GM19238 (cell line): ENCODE data around the gene KLK1.
A peak's percentile ranks its signal among the peaks of the same experiment; 100 is the strongest.
"Not testable (repeated sequence)": the region's sequence is repeated elsewhere in the genome, so short reads cannot be mapped to it uniquely, and the experiment has no call there.

Source experiments
- DNase-seq: peaks from one replicate; pipeline ENCODE4 v3.0.0; 2011; ENCODE audit warnings: low spot score; ENCODE audit not compliant: insufficient read length

KLK1 gene

DNA sequence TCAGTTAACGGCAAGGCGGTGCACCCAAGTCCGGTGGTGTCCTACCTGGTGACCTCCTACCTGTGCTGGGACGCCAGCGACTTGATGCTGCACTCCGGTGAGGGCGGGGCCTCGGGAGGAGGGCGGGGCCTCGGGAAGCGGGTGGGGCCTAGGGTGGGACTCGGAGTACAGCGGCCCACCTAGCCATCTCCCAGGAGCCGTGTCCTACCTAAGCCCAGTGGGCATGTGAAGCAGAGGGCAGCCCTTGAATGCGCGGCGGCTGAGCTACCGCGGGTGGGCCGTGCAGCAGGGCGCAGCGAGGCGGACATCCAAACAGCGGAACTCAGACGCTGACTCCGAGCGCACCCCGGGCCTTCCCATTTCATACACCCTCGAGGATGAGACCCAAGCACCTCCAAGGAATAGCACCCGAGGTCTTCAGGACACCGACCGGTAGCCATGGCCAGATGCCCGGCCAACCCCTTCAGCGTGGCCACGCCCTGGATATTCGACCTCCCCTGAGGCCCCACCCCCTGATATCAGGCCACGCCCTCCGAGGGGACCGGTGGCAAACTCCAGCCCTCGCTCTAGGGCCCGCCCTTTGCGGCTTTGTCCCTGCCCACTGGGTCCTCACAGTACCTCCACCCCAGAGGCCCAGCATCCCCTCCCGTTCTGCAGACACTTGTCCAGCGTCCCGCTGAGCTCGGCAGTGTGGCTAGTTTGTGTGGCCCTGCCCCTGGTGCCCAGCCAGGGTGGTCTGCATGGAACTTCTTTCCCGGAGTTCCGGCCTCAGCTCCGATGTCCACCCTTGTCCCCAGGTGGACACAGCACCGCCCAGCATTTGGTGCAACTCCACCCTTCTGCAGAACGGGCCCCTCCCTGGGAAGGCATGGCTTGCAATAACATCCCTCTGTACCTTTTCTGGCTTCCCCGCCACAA is 5.4 kb downstream of the KLK1 start:
- peak; percentile 83 for DNase-seq

DNA sequence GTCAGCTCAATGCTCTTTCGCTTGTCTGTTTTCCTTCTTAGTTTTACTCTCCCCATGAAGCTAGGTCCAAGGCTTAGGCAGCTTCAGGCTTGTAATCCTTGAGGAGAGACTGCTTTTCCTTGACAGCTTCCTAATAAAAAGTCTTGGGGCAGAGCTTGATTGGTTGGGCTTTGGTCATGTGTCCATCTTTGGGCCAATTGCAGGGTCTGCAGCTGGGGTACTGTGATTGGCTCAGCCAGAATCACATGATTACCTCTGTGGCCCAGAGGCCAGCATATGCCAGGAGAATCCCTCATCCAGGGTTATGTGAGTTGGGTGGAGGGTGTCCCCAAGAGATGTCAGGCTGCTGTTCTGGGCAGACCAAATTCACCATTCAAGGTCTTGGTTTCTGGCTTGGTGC is 8.1 kb downstream of the KLK1 start:
- no peak for DNase-seq

DNA sequence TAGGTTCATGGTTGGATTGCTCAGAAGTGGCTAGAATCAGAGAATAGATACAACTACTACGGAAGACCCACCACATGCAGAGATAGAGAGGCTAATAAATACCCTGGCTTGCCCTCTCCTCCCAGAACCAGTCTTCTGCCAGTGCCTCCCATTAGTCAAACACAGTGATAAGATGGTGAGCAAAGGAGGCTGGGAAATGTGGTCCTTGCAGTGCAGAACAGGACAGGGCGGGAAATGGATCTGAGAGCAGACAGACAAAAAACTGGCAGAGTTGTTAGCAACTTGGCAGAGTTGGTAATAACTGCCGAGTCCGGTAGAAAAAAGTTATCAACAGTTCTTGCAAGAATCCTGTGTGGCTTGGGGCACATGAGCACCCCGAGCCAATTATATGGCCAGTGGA is 8.7 kb downstream of the KLK1 start:
- no peak for DNase-seq

DNA sequence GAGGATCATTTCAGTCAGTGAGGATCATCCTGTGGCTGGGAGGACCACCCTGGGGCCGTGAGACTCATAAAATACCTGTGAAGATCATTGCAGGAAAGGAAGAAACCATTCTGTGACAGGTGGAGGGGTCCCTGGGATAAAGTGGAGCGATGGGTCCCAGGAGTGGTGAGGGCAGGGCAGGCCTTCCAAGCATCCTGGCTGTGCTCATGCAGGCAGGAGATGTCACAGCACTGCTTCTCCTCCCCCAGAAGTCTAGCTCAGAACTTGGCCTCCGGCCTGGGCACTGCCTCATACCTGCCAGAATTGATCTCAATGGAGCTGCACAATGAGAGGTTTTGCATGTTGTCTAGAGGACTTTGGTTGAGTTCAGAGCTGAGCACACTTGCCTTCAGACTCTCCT is 11.1 kb downstream of the KLK1 start:
- DNase-seq, result no peak

DNA sequence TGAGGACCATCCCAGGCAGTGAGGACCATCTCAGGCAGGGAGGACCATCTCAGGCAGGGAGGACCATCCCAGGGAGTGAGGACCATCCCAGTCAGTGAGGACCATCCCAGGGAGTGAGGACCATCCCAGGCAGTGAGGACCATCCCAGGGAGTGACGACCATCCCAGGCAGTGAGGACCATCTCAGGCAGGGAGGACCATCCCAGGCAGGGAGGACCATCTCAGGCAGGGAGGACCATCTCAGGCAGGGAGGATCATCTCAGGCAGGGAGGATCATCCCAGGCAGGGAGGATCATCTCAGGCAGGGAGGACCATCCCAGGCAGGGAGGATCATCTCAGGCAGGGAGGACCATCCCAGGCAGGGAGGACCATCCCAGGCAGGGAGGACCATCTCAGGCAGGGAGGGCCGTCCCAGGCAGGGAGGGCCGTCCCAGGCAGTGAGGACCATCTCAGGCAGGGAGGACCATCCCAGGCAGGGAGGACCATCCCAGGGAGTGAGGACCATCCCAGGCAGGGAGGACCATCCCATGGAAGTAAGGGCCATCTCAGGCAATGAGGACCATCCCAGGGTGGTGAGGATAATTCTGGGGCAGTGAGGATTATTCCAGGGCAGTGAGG is 11.9 kb downstream of the KLK1 start:
- not testable (repeated sequence) for DNase-seq

DNA sequence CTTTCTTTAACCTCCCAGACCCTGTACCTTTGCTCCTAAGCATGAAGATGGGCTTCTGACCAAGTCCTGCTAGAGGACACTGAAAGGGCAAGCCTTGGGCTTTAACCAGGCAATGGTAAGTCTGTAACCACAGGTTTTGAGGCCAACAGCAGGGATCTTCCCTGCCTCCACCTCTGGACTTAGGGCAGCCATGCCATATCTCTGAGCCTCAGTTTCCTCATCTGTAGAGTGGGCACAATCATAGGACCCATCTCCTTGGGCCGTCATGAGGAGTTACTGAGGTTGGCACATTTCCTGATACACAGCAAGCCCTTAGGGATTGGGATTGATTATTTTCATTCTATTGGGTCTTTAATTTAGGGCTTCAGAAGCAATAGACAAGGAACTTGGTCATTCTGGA is 14.7 kb downstream of the KLK1 start:
- DNase-seq, result no peak

DNA sequence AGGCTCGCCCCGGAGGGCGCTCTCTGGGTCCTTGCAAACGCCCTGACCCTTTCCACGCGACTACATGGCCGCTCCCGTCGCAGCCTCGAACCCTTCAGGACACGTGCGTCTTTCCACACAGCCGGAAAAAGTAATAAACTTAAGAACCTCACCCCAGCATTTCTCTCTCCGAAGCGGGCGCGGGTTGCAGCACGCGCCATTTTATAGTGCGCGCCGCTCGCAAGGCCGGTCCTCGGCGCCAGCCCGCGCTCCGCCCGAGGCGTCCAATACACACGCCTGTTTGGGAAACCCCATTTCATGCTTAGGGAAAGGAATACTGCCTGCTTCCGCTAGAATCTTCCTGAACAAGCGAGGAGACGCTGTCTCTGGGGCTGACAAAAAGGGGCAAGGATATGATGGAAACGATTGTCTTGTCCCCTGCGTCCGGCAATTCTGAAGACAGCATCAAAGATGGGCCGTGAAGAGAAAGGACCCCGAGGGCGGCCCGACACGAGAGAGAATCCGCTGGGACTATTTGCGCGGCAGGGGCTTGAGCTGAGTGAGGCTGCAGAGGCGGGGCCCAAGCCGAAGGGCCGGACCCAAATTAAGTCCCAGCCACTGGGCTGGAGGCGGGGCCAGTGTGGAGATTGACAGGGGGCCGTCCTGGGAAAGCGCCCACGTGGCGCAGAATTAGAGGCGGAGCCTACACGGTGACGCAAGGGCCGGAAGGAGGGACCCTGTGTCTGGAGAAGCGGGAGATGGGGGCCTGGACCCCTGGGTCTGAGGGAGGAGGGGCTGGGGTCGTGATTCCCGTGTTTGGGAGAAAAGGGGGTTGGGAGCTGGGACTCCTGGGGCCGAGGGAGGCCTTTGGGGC is 18.9 kb downstream of the KLK1 start:
- DNase-seq, result peak; percentile 94

DNA sequence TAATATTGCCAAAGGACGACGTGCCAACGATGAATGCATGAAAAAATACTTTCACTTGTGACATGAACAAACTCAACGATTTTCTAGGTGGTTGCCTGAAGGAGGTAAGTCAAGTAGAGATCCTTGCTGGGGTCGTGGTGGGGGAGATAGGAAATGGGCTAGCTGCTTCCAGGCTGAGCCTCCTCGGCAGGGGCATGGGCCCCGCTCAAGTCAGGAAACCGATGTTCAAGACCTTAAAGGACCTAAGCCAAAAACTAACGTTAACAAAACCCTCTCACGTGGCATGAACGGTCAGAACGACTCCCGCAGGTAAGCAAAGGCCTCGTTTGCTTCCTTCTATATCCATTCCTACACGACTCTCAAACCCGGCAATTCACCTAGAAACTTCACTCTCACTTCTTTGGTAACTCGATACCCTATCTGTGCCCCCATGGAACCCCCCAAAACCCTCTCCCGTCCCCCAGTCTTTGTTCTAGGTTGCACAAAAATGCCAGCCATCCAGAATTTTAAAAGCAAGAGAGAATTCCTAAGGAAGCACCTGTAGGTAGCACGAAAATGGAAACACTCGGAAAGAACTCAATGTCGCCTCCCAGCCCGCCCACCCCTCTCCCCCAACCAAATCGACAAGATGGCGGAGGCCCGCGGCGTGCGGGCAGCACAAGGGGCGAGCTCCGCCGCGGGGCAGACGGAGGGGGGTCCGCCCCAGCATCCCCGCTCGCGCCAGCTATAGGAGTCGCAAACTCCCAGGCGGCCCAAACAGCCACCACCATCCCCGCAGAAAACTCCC is 19.8 kb downstream of the KLK1 start:
- DNase-seq, result no peak

DNA sequence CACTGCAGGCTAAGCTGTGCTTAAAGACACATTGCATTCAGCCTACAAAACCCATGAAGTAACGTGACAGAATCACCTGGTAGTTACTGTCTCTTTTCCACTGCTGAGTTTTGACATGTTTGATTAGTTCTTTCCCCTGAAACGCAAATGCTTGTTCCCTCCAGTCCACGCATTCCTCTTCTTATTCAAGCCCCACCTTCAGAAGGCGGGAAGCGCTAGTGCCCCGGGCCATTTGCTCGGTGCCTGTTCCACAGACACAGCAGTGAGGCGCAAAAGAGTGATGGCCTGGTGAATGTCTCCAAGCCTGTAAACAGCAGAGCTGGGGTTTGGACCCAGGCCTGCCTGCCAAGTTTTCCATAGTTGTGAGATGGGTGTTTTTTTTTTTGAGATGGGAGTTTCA is 22.5 kb downstream of the KLK1 start:
- no peak for DNase-seq

DNA sequence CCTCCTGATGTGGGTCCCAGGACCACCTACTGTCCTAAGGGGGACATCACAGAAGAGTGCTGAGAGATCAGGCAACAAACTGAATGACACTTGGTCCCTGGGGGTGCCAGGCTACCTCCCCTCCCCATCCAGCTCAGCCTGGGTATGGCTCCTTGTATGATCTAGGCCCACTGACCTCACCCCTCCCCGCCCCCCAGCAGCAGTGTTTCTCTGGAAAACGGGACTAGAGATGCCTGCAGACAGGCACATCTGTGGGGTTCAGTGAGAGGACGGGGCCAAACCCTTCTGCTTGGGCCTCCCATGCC is 24.1 kb downstream of the KLK1 start:
- DNase-seq, result no peak

DNA sequence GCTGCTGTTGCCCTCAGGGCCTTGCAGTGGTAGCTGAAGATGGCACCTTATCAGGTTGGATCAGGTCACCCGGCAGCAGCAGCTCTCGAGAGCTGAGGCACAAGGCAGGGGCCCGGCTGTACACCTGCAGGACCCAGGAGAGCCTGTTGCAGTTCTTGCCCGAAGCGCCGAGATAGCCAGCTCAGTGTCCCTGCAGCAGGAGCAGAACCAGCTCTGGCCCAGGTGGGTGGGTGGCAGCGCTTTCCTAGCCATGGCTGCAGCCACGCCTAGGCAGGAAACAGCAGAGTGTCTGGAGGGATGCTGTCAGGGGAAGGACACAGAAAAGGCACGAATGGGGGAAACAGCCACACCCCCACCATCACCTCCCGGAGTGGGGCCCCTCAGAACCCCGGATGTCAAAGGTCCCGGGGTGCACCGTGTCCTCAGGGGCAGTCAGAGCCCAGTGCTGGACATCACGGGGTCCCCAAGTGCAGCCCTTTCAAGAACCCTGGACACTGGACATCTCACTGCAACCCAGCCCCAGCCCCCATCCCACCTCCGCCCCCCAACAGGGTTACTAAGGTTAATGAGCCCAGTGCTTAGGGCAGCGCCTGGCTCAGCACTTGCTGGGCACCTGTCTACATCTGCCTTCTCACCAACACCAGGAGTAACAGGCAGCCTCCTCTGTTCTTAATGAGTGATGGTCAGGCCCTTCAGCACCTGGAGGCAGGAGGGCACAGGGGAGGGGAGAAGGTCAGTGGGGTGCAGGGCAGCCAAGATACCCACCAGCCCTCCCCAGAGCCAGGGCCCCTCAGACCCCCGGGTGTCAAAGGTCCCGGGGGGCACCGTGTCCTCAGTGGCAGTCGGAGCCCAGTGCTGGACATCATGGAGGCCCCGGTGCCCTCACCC is 24.7 kb downstream of the KLK1 start:
- DNase-seq, result no peak

DNA sequence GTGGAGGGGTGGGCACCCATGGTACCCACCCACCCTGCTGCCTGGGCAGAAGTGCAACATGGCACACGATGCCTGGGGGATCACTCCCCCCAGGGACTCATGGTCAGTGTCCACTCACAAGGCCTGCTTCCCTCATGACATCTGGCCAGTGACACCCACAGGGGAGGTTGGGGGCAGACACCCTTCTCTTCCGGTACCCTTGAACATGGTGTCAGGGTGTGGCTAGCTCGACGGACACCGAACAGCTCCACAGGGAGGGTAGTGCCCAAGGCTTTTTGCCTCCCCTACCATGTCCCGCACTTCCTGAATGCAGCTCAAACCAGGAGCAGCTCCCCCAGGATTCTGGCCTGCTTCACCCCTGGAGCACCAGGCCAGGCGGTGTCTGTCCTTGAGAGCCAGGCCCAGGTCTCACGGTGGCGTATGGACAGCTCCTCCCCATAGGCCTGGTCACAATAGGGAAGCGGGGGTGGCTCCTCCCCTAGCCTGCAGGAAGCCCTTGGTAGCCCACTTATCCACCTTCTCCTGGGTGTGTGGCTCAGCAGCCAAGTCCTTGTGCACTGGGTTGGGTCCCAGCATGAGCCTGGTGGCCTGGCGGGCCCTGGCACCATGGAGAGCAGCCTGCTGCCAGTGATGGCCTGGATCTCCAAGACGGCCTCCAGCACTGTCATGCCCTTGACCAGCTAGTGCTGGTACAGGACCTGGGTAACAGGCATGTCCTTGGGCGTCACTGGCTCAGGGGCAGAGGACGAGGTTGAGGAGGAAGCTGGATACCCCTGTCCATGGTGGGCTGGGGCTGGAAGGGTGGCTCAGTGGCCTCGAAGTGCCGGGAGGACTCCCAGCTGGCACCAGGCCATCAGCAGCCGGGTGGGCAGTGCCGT is 25.6 kb downstream of the KLK1 start:
- DNase-seq, result no peak

DNA sequence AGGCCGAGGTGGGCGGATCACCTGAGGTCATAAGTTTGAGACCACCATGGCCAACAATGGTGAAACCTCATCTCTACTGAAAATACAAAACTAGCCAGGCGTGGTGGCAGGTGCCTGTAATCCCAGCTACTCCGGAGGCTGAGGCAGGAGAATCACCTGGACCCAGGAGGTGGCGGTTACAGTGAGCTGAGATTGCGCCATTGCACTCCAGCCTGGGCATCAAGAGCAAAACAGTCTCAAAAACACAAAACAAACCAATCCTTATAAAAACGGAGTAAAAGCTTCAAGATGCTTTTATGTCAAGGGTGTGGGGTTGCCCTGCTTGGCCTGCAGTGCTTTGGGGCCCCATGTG is 26.2 kb downstream of the KLK1 start:
- no peak for DNase-seq

DNA sequence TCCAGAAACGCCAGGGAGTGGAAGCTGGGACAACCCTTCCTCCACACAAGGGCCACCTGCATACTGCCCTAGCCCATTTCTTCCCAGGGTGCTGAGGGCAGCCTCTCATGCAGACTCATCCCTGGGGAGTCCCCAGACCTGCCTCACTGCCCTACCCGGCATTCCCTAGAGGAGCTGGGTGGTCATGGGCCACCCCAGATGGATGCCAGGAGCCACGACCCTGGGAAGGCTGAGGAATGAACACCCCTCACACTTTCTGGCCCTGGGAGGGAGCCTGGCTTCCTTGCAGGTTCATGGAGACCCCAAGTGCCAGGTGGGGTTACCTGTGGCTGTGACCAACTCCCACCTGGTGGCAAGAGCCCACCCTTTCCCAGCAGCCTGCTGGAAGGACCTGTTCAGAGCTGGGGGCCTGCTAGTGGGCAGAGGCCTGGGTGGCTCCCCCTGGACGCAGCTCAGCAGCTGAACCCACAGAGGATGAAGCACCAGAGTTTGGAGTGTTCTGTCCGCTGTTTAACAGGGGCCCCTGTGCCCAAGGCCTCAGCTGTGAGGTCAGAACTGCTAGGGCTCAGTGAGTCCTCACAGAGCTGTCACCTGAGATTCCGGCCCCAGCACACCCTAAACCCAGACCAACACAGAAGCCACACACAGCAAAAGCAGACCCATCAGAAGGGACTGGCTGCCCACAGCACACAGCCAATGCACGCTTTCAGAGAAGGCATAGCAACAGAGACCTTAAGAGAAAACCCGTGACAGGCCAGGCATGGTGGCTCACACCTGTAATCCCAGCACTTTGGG is 26.8 kb downstream of the KLK1 start:
- no peak for DNase-seq

DNA sequence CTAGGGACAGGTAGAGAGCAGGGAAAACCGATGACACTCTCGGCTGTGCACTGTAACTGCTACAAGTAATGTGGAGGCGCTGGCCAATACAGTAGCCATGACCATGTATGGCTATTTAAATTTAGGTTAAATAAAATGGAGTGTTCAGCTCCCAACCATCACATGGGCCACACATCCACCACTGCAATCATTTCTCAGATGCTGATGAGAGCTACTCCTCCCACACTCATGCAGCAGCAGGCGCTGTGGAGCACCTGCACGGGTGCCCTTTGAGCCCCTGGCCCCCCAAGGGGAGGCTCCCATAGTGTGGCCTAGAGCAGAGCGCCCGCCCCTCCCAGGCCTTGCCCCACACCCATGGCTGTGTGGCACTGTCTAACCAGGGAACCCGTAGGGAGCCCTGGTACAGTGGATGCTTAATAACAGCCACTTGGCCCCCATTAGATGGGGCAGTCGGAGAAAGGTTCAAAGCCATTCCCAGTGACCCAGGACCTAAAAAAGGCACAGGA is 27.4 kb downstream of the KLK1 start:
- DNase-seq, result no peak

DNA sequence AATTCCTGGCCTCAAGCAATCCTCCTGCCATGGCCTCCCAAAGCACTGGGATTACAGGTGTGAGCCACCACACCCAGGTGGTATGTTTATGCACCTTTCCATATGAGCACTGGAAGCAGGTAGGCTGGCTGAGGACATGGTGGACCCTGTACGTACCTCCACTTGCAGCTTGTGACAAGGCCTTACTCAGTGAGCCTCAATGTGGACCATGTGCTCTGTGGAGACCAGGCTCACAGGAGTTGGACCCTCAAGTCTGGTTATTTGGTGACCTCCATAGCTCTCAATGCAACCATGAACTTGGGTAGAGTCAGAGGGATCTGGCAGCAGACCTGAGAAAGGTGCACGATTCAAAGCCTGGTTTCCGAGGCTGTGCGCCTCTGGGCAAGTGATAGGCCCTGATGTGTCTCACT is 27.9 kb downstream of the KLK1 start:
- DNase-seq, result no peak

DNA sequence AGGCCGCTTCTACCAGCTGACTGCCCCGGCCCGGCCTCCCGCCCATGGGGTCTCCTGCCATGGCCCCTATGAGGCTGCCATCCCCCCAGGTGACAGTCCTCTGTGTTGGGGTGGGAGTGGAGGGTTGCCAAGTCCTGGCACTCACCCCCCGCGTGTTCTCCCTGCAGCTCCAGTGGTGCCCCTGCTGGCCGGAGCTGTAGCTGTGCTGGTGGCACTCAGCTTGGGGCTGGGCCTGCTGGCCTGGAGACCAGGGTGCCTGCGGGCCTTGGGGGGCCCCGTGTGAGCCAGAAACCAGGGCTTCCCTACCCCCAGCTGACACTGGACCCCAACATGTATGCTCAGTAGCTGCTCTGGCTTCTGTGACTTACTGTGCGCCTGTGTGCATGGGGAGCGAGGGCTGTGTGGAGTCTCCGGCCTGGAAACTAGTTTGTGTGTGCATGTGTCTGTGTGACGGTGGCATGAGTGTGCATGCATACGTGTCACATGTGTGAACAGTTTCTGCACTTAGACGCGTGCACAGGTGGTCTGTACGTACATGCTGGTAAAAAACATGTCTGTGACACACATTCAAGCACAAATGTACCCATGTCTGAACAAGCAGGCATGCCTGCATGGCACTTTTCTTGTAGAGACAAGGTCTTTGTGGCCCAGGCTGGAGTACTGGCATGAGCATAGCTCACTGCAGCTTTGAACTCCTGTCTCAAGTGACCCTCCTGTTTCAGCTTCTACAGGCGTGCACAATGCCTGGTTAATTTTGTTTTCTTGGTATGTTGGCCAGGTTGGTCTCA is 28.5 kb downstream of the KLK1 start:
- DNase-seq, result no peak
